ENCODE measurements around the gene CMTR1.

The CMTR1 gene

GRCh38 chr6:37449984-37450383 lies 17.0 kb downstream of the CMTR1 start:
- DNase-seq (ENCODE audit: low read depth), result no peak
- TF ChIP-seq CTCF (IDR thresholded peaks at IDR 0.05; ENCODE audit: insufficient read depth, low read depth, low read length, missing control alignments), result no peak
- no peak overlapping the region for H3K4me3 ChIP-seq (ENCODE audit: low read depth, low read length)

GRCh38 chr6:37451441-37452193 lies 18.6 kb downstream of the CMTR1 start:
- DNase-seq (ENCODE audit: low read depth), result no peak
- TF ChIP-seq CTCF (IDR thresholded peaks at IDR 0.05; ENCODE audit: insufficient read depth, low read depth, low read length, missing control alignments), result no peak
- H3K4me3 ChIP-seq (ENCODE audit: low read depth, low read length), result no peak overlapping the region

GRCh38 chr6:37452522-37452921 lies 19.5 kb downstream of the CMTR1 start:
- DNase-seq (ENCODE audit: low read depth), result no peak
- no peak overlapping the region for H3K4me3 ChIP-seq (ENCODE audit: low read depth, low read length)
- TF ChIP-seq CTCF (IDR thresholded peaks at IDR 0.05; ENCODE audit: insufficient read depth, low read depth, low read length, missing control alignments), result no peak

- no peak for TF ChIP-seq CTCF (IDR thresholded peaks at IDR 0.05; ENCODE audit: insufficient read depth, low read depth, low read length, missing control alignments)
- no peak for DNase-seq (ENCODE audit: low read depth)
- no peak overlapping the region for H3K4me3 ChIP-seq (ENCODE audit: low read depth, low read length)
Measured at GRCh38 chr6:37454420-37455140, 21.6 kb downstream of the CMTR1 start.

- H3K4me3 ChIP-seq (ENCODE audit: low read depth, low read length), result no peak overlapping the region
- DNase-seq (ENCODE audit: low read depth), result no peak
- no peak for TF ChIP-seq CTCF (IDR thresholded peaks at IDR 0.05; ENCODE audit: insufficient read depth, low read depth, low read length, missing control alignments)
Measured at GRCh38 chr6:37456126-37456525, 23.1 kb downstream of the CMTR1 start.

GRCh38 chr6:37456816-37457560 lies 24.0 kb downstream of the CMTR1 start:
- DNase-seq (ENCODE audit: low read depth), result no peak
- no peak overlapping the region for H3K4me3 ChIP-seq (ENCODE audit: low read depth, low read length)
- no peak for TF ChIP-seq CTCF (IDR thresholded peaks at IDR 0.05; ENCODE audit: insufficient read depth, low read depth, low read length, missing control alignments)

Data from GM12865 (cell line).